D341Med (cell line): ENCODE results near the gene MIB2.

Experiments used
- DNase-seq: peaks from one replicate; pipeline ENCODE4 v3.0.0; 2012; ENCODE audit warnings: low spot score

Gene MIB2

GRCh38 chr1:1614204-1614953 is 921 bp upstream of the MIB2 start:
- peak; percentile 48 for DNase-seq

GRCh38 chr1:1614954-1615255 is 395 bp upstream of the MIB2 start:
- DNase-seq = no peak

GRCh38 chr1:1616045-1616790 is 918 bp downstream of the MIB2 start:
- DNase-seq = peak; percentile 82

GRCh38 chr1:1616838-1617237 is 1.5 kb downstream of the MIB2 start:
- DNase-seq = no peak

GRCh38 chr1:1617516-1617915 is 2.2 kb downstream of the MIB2 start:
- no peak for DNase-seq

GRCh38 chr1:1617925-1618324 is 2.6 kb downstream of the MIB2 start:
- DNase-seq = no peak

GRCh38 chr1:1618396-1619068 is 3.2 kb downstream of the MIB2 start:
- no peak for DNase-seq

GRCh38 chr1:1619917-1620361 is 4.6 kb downstream of the MIB2 start:
- DNase-seq = peak; percentile 54

GRCh38 chr1:1620433-1621139 is 5.3 kb downstream of the MIB2 start:
- no peak for DNase-seq

GRCh38 chr1:1621173-1622009 is 6.1 kb downstream of the MIB2 start:
- no peak for DNase-seq

- no peak for DNase-seq
These were observed 6.9 kb downstream of the MIB2 start for GRCh38 chr1:1622010-1622787.

GRCh38 chr1:1622788-1623094 is 7.4 kb downstream of the MIB2 start:
- no peak for DNase-seq

- no peak for DNase-seq
These were observed 7.9 kb downstream of the MIB2 start for GRCh38 chr1:1623181-1623630.

- DNase-seq = no peak
These were observed 8.5 kb downstream of the MIB2 start for GRCh38 chr1:1623631-1624442.

- DNase-seq = peak; percentile 47
These were observed 9.4 kb downstream of the MIB2 start for GRCh38 chr1:1624443-1625403.

- no peak for DNase-seq
These were observed 10.1 kb downstream of the MIB2 start for GRCh38 chr1:1625404-1625775.

- DNase-seq = no peak
These were observed 10.5 kb downstream of the MIB2 start for GRCh38 chr1:1625824-1626206.

- no peak for DNase-seq
These were observed 11.2 kb downstream of the MIB2 start for GRCh38 chr1:1626207-1627141.
